Measurements from ENCODE around the gene GBGT1. TPM values are rescaled to one million over a fixed set of nuclear protein-coding genes. Genes with fewer than 3 reads are reported as not detected.

GBGT1 gene
- total RNA-seq, 1 experiment from 2014 or later: 1.8 TPM

DNA sequence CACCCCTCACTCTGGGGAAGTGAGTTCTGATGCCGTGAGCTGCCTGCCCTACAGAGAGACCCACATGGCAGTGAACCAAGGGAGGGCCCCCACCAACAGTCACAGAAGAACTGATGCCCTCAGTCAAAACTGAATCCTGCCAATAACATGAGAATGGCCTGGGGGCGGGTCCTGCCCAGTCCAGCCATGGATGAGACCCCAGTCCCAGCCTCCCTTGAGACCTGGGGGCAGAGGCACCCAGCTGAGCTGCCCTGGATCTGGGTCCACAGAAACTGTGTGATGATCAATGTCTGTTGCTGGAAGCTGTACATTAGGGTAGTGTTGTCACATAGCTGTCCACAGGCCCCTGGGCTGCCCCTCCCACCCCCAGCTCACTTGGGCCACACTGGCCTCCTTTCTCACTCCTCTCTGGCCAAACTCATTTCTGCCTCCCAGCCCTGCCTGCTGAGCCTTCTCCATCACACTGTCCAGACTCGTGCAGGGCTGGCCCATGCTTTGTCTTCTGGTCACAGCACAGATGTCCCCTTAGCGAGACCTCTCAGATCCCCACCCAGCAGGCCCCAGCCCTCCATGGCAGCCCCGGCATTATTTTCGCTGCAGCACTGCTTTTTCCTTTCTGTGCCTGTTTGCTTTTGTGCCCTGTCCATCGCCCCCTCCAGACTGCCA is 16.8 kb downstream of the GBGT1 start:
- ATAC-seq (no peak), DNase-seq (ENCODE audit: low read depth, low spot score) (no peak)
- POLR2A ChIA-PET: interaction anchor here (0.9 kb wide), 1 partner anchor 28 kb away, joined by 3 read pairs; no protein-coding TSS in a partner anchor
- CTCF ChIA-PET: interaction anchor here (0.6 to 0.7 kb wide), 2 partner anchors 106 to 202 kb away, joined by 3 read pairs; no protein-coding TSS in a partner anchor
- peak overlapping the region in 1 of 2 experiments; percentile 78; a peak in 1 of 4 replicates for H3K4me3 ChIP-seq (ENCODE audit: low read depth in 2 of 2, low read length in 2 of 2)
- H3K36me3 ChIP-seq (ENCODE audit: control insufficient read depth, insufficient read depth, low read length): no peaks in the 10 kb centered on the region; the same call in 1 of the 2 replicates
- no peak for TF ChIP-seq POLR2AphosphoS5 (IDR thresholded peaks at IDR 0.05; ENCODE audit: low read depth, low read length)
- TF ChIP-seq, protein P1, sequence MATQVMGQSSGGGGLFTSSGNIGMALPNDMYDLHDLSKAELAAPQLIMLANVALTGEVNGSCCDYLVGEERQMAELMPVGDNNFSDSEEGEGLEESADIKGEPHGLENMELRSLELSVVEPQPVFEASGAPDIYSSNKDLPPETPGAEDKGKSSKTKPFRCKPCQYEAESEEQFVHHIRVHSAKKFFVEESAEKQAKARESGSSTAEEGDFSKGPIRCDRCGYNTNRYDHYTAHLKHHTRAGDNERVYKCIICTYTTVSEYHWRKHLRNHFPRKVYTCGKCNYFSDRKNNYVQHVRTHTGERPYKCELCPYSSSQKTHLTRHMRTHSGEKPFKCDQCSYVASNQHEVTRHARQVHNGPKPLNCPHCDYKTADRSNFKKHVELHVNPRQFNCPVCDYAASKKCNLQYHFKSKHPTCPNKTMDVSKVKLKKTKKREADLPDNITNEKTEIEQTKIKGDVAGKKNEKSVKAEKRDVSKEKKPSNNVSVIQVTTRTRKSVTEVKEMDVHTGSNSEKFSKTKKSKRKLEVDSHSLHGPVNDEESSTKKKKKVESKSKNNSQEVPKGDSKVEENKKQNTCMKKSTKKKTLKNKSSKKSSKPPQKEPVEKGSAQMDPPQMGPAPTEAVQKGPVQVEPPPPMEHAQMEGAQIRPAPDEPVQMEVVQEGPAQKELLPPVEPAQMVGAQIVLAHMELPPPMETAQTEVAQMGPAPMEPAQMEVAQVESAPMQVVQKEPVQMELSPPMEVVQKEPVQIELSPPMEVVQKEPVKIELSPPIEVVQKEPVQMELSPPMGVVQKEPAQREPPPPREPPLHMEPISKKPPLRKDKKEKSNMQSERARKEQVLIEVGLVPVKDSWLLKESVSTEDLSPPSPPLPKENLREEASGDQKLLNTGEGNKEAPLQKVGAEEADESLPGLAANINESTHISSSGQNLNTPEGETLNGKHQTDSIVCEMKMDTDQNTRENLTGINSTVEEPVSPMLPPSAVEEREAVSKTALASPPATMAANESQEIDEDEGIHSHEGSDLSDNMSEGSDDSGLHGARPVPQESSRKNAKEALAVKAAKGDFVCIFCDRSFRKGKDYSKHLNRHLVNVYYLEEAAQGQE (IDR thresholded peaks at IDR 0.05; ENCODE audit: insufficient read depth in 1 of 2, low read depth in 2 of 2, low read length in 1 of 2): no peak
- TF ChIP-seq, protein P2, sequence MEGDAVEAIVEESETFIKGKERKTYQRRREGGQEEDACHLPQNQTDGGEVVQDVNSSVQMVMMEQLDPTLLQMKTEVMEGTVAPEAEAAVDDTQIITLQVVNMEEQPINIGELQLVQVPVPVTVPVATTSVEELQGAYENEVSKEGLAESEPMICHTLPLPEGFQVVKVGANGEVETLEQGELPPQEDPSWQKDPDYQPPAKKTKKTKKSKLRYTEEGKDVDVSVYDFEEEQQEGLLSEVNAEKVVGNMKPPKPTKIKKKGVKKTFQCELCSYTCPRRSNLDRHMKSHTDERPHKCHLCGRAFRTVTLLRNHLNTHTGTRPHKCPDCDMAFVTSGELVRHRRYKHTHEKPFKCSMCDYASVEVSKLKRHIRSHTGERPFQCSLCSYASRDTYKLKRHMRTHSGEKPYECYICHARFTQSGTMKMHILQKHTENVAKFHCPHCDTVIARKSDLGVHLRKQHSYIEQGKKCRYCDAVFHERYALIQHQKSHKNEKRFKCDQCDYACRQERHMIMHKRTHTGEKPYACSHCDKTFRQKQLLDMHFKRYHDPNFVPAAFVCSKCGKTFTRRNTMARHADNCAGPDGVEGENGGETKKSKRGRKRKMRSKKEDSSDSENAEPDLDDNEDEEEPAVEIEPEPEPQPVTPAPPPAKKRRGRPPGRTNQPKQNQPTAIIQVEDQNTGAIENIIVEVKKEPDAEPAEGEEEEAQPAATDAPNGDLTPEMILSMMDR (IDR thresholded peaks at IDR 0.05): no peak
- no peak for TF ChIP-seq TCF7L2 (IDR thresholded peaks at IDR 0.05; ENCODE audit: low read depth, low read length)
- no peak for TF ChIP-seq SIN3A (IDR thresholded peaks at IDR 0.05; ENCODE audit: borderline replicate concordance, insufficient read depth, low read depth, low read length)
- peaks cover 25% of the 10 kb centered on the region for H3K4me1 ChIP-seq (ENCODE audit: control insufficient read depth, insufficient read depth, low read length)
- no TSS peak for BruUV-seq (replicated peaks)
- in situ Hi-C loops (cut with HindIII; ENCODE audit: low pct_unique_long_range_greater_than_20kb, low sequenced_read_pairs) (no loop called here), intact Hi-C loops (cut with micrococcal nuclease; ENCODE audit: unreplicated experiment) (loop anchor here (2.0 to 10.0 kb wide), 2 partner anchors 44 to 102 kb away; no protein-coding TSS in a partner anchor)
- no peak overlapping the region for H3K27ac ChIP-seq (ENCODE audit: low read length)
- H3K9me3 ChIP-seq (ENCODE audit: control insufficient read depth, insufficient read depth, low read depth, low read length): no peaks in the 10 kb centered on the region
- H3K27me3 ChIP-seq (ENCODE audit: control insufficient read depth, insufficient read depth, low read length): no peaks in the 10 kb centered on the region

DNA sequence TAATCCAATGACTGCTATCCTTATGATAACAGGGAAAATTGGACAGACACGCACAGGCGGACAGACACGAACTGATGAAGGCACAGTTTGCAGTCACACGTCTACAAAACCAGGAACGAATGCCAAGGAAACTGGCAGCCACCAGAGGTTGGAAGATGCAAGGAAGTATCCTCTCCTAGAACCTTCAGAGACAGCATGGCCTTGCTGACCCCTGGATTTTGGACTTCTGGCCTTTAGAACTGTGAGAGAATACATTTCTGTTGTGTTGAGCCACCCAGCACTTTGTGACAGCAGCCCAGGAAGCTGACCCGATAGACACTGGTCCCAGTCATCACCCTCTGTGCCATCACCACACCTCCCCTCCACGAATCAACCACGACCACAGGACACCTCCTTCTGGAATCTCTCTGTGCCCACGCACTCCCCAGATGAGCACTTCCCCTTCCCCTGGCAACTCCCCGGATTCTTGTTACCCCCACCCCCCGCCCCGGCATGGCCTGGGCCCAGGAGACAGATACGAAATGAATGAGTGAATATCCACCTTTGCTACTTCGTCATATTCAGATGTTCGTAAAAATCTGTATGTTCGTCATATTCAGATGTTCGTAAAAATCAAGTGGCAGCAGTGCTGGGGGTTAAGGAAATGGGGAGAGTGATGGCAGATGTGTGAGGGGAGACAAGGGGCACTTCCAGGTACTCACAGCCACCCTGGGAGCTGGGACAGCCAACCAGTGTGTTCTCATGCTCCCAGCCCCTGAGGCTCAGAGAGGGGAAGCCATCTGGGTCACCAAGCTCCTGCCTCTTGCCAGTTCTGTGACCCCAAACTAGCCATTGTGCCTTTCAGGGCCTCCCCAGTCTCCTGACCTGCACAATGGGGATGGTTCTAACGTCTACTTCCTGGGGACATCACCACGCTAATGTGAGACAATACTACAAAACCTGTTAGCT is 18.5 kb downstream of the GBGT1 start:
- POLR2A ChIA-PET: interaction anchor here (0.9 kb wide), 1 partner anchor 11 kb away, joined by 3 read pairs; no protein-coding TSS in a partner anchor
- Histone ChIP-seq H3K27ac (ENCODE audit: low read length) (no peak overlapping the region), H3K4me3 (ENCODE audit: low read depth in 2 of 2, low read length in 2 of 2) (peak overlapping the region in 1 of 2 experiments; percentile 33; a peak in 2 of 4 replicates), H3K27me3 (ENCODE audit: control insufficient read depth, insufficient read depth, low read length) (no peaks in the 10 kb centered on the region), H3K9me3 (ENCODE audit: control insufficient read depth, insufficient read depth, low read depth, low read length) (no peaks in the 10 kb centered on the region), H3K4me1 (ENCODE audit: control insufficient read depth, insufficient read depth, low read length) (peaks cover 26% of the 10 kb centered on the region), H3K36me3 (ENCODE audit: control insufficient read depth, insufficient read depth, low read length) (no peaks in the 10 kb centered on the region; the same call in 1 of the 2 replicates)
- TF ChIP-seq, protein P1 (IDR thresholded peaks at IDR 0.05; ENCODE audit: insufficient read depth in 1 of 2, low read depth in 2 of 2, low read length in 1 of 2): no peak
- TF ChIP-seq, protein P2 (IDR thresholded peaks at IDR 0.05): no peak
- TF ChIP-seq TCF7L2 (IDR thresholded peaks at IDR 0.05; ENCODE audit: low read depth, low read length) (no peak), POLR2AphosphoS5 (IDR thresholded peaks at IDR 0.05; ENCODE audit: low read depth, low read length) (no peak), SIN3A (IDR thresholded peaks at IDR 0.05; ENCODE audit: borderline replicate concordance, insufficient read depth, low read depth, low read length) (no peak)
- ATAC-seq: no peak
- in situ Hi-C loops (cut with HindIII; ENCODE audit: low pct_unique_long_range_greater_than_20kb, low sequenced_read_pairs) (no loop called here), intact Hi-C loops (cut with micrococcal nuclease; ENCODE audit: unreplicated experiment) (loop anchor here (10.0 kb wide), 1 partner anchor 100 kb away; no protein-coding TSS in a partner anchor)
- no peak for DNase-seq (ENCODE audit: low read depth, low spot score)
- BruUV-seq (replicated peaks): TSS peak; percentile 63
- CTCF ChIA-PET: interaction anchor here (0.8 to 2.1 kb wide), 3 partner anchors 11 to 864 kb away, joined by 3 to 20 read pairs (median 4); no protein-coding TSS in a partner anchor

Measured in Panc1 (cell line).